Hematopoietic multipotent progenitor cell treated with erythropoietin and hydrocortisone succinate and interleukin-3 and kit ligand, for 6 days (in vitro differentiated cells): ENCODE measurements around the gene UNC45B.
A peak's percentile ranks its signal among the peaks of the same experiment; 100 is the strongest.
"Not testable (repeated sequence)": the region's sequence is repeated elsewhere in the genome, so short reads cannot be mapped to it uniquely, and the experiment has no call there.

ENCODE experiments used
- DNase-seq: peaks from one replicate; pipeline ENCODE4 v3.0.0-alpha.2; 2015

Gene UNC45B

DNA sequence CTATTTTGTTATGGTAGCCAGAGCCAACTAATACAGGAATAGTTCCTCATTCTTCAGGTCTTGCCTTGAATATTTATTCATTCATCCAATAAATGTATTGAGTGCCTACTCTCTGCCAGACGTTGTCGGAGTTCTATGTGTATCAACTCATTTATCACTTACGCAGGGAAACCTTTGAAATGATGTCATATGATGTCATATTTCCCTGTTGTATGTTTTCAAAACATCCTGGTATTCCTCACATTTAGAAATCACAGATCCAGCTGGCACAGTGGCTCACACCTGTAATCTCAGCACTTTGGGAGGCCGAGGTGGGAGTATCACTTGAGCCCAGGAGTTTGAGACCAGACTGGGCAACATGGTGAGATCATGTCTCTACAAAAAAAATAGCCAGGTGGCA, 2.8 kb upstream of the UNC45B start:
- no peak for DNase-seq

DNA sequence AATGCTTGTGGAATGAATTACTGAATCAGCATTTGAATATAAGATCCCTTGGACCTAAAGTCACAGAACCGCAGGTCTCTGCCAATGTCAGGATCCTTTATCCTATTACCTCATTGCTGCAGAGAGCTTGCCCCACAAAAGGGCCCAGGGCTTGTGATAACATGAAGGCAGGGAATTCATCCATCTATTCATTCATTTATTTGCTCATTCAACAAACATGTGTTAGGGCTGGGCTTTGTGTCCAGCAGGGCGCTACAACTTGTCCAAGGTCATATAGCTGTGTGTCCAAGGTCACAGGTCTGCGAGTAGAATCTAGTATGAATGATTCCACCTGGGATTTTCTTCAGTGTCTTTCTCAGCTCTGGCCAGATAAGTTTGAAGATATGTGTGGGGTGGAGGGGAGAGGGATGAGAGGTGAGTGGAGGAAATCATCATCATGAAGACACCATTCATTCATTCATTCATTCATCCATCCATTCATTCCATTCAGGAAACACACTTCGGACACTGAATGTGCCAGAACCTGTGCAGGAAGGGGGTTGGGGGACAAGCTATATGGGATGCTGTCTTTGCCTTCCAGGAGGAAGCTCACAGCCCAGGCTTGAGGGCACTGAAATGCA, 1.3 kb upstream of the UNC45B start:
- no peak for DNase-seq

DNA sequence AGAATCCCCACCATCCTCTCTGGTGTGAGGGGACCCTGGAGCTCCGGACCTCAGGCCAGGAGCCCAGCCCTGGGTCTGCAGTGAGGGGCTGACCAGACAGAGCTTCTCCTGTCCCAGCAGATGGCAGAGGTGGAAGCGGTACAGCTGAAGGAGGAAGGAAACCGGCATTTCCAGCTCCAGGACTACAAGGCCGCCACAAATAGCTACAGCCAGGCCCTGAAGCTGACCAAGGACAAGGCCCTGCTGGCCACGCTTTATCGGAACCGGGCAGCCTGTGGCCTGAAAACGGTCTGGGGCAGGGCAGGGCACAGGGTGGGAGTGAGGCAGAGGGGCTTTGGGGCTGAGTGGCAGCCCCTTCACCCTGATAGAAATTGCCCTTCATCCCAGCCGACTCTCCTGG, 527 bp downstream of the UNC45B start:
- DNase-seq, result no peak

DNA sequence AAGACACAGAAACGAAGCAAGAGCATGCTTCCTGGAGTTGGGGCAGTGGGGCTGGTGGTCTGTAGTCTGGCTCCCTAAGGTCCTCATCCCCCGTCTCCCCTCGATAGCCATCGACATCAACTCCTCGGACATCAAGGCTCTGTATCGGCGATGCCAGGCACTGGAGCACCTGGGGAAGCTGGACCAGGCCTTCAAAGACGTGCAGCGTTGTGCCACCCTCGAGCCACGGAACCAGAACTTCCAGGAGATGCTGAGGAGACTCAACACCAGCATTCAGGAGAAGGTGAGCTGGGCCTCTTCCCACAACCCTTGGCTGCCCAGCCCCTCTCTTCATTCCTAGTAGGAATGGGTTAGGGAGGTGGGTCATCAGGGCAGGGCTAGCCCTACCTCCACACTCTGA, 2.3 kb downstream of the UNC45B start:
- DNase-seq, result no peak

DNA sequence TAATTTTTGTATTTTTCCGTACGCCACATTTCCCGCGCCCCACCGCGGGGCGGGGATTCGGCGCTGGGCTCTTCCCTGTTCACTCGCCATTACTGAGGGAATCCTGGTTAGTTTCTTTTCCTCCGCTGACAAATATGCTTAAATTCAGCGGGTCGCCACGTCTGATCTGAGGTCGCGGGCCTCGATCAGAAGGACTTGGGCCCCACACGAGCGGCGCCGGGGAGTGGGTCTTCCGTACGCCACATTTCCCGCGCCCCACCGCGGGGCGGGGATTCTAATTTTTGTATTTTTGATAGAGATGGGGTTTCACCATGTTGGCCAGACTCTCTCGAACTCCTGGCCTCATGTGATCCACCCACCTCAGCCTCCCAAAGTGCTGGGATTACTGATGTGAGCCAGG, 3.5 kb downstream of the UNC45B start:
- not testable (repeated sequence) for DNase-seq

DNA sequence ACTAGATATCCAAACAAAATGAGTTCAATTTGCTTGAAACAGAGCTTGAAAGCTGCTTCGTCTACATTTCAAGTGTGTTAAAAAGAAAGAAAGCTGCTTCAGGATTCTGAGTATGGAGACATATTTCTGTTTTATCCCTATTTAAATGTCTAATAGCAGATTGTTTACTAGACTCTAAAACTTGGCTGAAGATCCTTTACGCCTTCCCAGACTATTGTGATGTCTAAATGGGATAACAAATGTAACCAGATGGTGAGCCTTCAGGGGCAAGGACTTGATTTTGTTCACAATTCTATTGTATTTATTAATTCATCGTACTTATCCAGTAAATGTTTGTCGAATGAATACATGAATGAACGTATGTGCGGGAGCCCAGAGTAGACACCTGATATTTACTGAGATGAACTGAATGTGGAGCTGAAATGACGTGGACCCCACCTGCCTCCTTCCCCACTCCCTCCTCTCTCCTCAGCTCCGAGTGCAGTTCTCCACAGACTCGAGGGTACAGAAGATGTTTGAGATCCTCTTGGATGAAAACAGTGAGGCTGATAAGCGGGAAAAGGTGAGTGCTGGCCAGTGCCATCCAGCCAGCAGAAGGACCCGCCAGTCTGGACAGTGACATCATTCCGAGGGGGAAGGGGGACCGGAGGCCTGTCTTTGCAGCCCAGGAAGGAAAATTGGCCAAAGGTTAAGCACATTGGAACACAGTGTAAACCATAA, 5.0 kb downstream of the UNC45B start:
- DNase-seq, result no peak

DNA sequence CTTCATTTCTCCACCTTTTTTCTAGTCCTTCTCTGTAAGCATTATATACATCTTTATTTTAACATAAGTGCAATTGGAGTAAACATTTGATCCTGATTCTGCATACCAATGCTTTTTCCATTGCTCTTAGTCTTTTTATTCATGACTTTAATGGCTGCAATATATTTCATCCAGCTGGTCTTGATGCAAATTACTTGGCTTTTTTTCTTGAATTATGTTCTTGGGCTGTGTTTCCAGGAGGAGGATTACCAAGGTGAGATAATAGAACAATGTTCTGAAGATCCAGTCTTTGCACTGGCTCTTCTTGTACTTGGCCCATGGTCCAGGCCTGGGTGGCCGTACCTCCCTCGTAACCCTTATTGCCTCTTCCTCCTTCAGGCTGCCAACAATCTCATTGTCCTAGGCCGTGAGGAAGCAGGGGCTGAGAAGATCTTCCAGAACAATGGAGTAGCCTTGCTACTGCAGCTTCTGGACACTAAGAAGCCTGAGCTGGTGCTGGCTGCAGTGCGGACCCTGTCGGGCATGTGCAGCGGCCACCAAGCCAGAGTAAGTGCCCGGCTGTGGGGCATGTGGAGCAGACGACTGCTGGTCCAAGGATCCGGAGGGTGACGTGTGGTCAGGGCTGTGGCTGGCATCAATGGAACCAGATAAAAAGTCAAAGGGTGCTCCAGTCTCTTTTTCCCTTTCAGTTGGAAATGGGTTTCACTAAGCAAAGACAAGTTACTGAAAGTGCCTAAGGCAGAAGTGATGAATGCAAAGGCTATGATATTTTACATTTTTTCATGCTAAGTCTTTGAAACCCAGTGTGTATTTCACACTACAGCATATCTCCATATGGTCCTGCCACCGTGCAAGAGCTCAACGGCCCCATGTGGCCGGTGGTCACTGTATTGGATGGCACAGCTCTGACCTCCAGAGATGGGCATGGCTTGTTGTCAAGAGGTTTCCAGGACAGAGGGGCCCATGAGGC, 6.9 kb downstream of the UNC45B start:
- no peak for DNase-seq

DNA sequence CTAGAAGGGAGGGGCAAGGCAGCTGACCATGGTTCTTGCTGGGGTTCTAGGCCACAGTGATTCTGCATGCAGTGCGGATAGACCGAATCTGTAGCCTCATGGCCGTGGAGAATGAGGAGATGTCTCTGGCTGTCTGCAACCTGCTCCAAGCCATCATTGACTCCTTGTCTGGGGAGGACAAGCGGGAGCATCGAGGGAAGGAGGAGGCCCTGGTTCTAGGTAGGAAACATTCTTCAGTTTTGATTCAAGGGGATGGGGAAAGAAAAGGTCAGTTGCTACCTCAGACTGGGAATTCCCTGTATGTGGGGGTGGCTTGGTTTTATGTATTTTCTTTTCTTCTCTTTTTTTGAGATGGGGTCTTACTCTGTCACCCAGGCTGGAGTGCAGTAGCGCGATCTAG, 7.6 kb downstream of the UNC45B start:
- DNase-seq, result no peak

DNA sequence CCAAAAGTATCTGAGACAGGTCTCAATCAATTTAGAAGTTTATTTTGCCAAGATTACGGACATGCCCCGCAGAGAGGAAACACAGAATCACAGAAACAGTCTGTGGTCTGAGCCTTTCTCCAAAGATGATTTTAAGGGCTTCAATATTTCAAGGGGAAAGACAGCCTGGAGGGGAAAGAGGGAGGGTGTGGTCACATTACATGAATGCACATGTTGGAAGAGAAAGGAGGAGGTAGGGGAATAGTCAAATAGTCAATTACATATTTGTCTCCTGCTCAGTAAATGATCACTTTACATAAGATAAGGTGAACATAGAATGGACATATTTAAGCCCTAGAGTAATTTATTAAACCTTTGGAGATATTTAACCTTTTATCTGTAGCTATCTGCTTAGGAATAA, 12.3 kb downstream of the UNC45B start:
- DNase-seq, result no peak

DNA sequence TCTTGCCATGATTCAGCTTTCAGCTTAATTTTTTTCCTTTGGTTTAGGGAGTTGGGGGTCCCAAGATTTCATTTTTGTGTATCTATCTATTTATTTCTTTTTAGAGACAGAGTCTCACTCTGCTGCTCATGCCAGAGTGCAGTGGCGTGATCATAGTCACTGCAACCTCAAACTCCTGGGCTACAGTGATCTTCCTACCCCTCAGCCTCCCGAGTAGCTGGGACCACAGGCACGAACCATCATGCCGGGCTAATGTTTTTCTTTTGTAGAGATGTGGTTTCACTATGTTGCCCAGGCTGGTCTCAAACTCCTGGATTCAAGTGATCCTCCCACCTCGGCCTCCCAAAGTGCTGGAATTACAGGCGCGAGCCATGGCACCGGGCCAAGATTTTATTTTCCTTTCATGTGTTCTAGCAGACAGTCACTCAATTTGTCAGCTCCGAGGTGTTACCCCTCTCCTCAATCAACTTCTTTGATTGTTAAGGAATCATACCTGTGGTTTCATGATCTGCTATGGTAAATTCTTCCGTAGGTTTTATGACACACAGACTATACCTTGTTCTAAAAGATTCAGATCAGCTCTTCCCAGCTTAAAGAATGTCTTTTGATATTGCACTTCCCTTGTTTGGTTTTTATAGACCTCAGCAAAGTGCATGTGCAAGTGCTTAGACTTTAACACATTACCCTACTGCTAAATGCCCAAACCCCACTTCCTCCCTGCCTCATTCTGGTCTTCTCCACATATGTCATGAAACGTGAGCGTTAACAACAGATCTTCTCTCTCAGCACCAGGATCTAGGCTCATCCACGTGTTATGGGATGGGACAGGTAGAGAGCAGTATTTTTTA, 13.0 kb downstream of the UNC45B start:
- peak; percentile 9 for DNase-seq

DNA sequence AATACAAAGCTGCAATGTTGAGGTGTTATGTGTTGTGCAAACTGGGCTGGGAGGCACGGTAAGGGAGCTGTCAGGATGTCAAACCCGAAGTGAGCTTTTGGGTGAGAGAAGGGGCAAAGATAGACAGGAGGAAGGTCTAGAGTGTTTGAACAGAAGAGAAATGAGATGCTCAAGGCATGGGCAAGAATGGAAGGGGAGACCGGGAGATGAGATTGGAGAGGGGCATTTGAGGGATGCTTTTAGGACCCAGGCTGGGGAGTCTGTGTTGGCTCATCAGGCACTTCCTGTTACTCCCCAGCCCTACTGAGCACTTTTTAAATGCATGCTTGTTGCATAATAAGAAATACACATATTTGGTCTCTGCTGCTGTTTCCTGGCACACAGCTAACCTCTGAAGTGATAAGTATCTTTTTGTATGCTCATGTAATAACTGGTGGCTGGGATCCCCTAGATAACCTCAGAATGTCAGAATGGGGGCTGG, 13.7 kb downstream of the UNC45B start:
- peak; percentile 71 for DNase-seq

DNA sequence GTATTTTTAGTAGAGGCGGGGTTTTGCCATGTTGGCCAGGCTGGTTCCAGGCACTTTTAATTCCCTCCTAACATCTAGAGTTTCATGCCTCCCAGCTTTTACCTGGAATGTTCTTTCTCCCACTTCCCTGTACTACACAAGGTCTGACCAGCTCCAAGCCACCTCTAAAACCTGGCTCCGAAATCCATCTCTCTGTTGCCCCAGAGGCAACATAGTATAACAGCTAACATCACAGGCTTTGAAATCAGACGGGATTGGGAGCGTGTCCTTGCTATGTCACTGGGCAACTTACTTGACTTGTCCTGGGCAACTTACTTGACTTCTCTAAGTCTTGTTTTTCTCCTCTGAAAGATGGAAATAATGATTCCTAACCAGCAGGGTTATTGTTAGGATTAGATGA, 15.1 kb downstream of the UNC45B start:
- no peak for DNase-seq

DNA sequence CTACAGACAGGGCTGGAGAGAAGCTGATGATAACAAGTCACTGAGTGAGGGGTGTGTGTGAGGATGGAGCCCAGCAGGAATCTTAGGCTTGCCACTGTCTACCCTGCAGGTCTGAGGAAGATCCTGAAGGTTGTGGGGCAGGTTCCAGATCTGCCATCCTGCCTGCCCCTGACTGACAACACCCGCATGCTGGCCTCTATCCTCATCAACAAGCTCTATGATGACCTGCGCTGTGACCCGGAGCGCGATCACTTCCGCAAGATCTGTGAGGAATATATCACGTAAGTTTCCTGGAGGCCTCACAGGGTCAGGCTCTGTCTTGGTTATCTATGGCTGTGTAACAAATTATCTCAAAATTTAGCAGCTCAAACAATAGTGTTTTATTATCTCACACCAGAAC, 16.3 kb downstream of the UNC45B start:
- DNase-seq, result no peak

DNA sequence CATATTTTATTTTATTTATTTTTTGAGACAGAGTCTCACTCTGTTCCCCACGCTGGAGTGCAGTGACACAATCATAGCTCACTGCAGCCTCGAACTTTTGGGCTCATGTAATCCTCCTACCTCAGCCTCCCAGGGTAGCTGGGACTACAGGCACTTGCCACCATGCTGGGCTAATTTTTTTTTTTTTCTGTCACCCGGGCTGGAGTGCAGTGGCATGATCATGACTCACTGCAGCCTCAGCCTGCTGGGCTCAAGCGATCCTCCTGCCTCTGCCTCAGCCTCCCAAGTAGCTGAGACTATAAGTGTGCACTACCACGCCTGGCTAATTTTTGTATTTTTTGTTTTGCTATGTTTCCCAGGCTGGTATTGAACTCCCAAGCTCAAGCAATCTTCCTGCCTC, 17.1 kb downstream of the UNC45B start:
- DNase-seq, result no peak

DNA sequence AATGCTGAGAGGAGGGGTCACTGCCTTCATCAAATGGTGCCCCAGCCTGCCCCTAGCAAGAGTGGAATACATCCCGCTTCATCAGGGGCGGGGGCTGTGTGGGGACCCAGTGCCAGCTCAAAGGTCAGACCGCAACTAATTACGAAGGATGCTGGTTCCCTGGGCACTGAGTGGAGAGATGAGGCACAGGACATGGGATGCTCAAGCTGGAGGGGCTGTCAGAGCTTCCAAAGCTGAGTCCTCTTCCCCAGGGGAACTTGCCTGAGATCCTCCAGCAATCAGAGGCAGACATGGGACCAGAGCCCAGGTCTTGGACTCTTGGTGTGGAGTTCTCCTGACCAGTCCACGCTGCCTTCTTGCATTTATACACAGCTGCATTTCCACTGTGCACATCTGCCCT, 18.9 kb downstream of the UNC45B start:
- no peak for DNase-seq

DNA sequence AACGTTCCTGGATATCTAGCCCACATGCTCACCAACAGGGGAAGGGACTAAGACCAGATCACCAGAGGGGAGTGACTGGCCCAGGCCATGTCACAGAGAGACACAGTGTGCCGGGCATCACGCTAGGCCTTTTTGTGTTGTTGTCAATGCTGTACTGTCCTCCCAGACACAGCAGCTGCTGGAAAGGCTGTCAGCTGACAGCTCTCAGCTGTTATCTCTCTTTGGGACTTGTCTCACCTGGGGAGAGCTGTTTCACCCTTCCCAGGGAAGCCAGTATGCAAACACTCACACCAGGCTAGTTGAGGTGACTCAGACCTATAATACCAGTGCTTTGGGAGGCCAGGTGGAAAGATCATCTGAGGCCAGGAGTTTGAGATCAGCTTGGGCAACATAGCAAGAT, 19.4 kb downstream of the UNC45B start:
- DNase-seq, result no peak

DNA sequence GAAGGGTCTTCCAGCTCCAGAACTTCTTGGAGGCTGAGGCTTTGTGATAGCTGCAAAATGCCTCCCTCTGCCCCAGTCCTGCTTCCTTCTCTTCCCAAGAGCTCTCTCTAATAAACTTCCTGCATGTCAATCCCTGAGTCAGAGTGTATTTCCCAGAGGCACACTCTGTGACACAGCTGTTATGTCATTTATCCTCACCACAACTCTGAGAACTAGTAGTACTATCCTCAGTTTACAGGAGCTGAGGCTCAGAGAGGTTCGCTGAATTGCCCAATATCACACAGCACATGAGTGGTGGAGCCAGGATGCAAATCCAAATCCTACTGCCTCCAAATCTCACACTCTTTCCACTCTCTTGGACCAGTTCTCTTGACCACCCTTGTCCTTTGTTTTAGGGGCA, 20.0 kb downstream of the UNC45B start:
- DNase-seq, result no peak

DNA sequence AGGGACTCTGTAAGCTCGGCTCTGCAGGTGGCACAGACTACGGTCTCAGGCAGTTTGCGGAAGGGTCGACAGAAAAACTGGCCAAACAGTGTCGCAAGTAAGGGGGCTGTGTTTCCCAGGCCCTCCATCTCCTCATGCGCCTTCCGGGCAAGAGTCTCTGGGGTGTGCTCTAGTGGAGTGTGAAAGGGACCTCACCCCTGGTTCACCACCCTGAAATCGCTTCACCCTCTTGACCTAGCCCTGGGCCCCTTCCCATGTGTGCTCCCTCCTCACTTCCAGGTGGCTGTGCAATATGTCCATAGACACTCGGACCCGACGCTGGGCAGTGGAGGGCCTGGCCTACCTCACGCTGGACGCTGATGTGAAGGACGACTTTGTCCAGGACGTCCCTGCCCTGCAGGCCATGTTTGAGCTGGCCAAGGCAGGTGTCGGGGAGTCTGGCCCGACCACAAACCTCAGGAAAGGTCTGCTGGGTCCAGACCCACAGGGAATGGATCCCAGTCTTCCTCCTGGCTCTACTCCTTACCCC, 22.3 kb downstream of the UNC45B start:
- no peak for DNase-seq

DNA sequence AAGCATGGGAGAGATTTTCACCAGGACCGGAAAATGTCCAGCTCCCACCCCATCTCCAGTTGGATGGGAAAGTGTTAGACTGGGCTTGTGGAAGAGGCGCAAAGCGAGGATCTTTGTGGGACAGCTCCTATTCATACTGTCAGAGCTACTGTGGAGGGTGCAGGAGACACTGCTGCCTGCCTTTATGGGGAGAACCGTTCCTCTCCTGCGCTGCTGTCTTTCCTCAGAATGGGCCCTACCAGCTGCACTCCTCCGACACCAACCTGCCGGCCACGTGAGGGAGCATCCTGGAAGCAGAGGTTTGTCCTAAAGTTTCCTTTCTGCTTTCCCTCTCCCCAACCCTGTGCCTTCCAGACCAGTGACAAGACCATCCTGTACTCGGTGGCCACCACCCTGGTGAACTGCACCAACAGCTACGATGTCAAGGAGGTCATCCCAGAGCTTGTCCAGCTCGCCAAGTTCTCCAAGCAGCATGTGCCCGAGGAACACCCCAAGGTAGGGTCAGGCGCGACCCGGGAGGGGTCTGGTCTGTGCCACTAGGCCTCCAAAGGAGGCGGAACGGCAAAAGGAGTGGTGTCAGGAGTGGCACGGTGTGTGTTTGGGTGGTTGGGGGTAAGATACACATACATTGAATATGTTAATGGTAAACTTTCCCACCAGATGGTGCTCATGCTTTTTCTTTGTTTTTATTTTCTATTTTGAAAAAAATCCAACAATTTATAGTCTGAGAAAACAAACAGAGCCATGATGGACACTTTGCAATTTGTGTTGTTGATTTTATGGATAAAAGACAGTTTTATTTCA, 23.6 kb downstream of the UNC45B start:
- DNase-seq, result peak; percentile 58

DNA sequence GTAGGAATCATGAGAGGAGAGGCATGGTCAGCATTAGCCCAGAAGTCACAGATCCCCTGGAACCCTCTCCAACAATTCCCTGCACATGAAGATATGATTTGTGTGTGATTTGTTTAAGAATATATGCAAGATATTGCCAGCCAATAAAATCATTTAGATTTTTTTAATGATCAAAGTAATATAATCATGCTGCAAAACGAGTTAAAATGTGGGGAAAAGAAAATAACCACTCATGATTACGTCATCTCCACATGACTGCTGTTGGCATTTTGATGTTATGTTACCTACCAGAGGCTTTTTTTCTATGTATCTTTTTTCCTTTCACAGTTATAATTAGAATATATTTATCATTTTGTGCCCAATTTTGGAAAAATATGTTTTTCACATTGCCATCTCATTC, 24.2 kb downstream of the UNC45B start:
- DNase-seq, result peak; percentile 23

DNA sequence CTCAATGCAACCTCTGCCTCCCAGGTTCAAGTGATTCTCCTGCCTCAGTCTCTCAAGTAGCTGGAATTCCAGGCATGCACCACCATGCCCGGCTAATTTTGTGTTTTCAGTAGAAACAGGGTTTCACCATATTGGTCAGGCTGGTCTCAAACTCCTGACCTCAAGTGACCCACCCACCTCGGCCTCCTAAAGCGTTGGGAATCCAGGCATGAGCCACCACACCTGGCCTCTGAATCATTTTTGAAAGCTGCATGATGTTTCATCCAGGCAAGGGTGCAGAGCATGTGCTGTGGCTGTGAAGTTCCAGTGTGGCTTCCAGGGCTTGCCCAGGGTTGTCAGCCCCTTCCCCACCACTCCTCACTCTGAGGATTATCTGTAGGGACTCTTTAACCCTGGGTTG, 24.7 kb downstream of the UNC45B start:
- not testable (repeated sequence) for DNase-seq
